Keratinocyte (primary cell): ENCODE results near the gene RAE1. TPM values are rescaled to one million over a fixed set of nuclear protein-coding genes. Genes with fewer than 3 reads are reported as not detected.

ENCODE experiments used
- DNase-seq: peaks from one replicate; pipeline ENCODE4 v3.0.0-alpha.2; 2011; ENCODE audit warnings: low read depth, missing footprints, low spot score
- FAIRE-seq: peaks from 2 replicates; lab custom pipeline; 2011; peaks lifted over from hg19 to GRCh38; lab: Jason Lieb, UNC
- H2AFZ ChIP-seq: 2 replicates; pipeline ENCODE4 v1.6.0; 2012; ENCODE audit warnings: low read length, control low read depth, inconsistent platforms; ENCODE audit not compliant: control insufficient read depth
- H3K27ac ChIP-seq: 2 replicates; pipeline ENCODE4 v1.5.1; 2011; ENCODE audit warnings: low read length; ENCODE audit not compliant: control insufficient read depth, insufficient read depth
- H3K27me3 ChIP-seq: 3 replicates; pipeline ENCODE4 v1.6.0; 2011; ENCODE audit warnings: low read length; ENCODE audit not compliant: control insufficient read depth, insufficient read depth; ENCODE audit errors: extremely low read depth
- H3K36me3 ChIP-seq, 2 experiments: 2 replicates in 1 of 2; 3 replicates in 1 of 2; pipeline ENCODE4 v1.5.1; 2011; ENCODE audit warnings: low read length in 2 of 2, mild to moderate bottlenecking in 1 of 2; ENCODE audit not compliant: control insufficient read depth in 2 of 2, insufficient read depth in 2 of 2; ENCODE audit errors: extremely low read depth in 1 of 2
- H3K4me1 ChIP-seq: 3 replicates; pipeline ENCODE4 v1.5.1; 2011; ENCODE audit warnings: low read length; ENCODE audit not compliant: control insufficient read depth, insufficient read depth; ENCODE audit errors: extremely low read depth
- H3K4me2 ChIP-seq: 3 replicates; pipeline ENCODE4 v1.6.0; 2011; ENCODE audit warnings: low read depth, low read length; ENCODE audit not compliant: control insufficient read depth, insufficient read depth; ENCODE audit errors: extremely low read depth
- H3K4me3 ChIP-seq, 3 experiments: fragments of 200-600 bp in 1 of 3; sonication (generic) in 1 of 3; 2 replicates in 2 of 3; 3 replicates in 1 of 3; pipeline ENCODE4 v1.5.1; 2011 to 2016; ENCODE audit warnings: low read length in 3 of 3, mild to moderate bottlenecking in 3 of 3, control low read depth in 2 of 3, inconsistent platforms in 1 of 3, low read depth in 1 of 3, mixed read lengths in 1 of 3, mixed run types in 1 of 3, moderate library complexity in 1 of 3; ENCODE audit not compliant: control insufficient read depth in 2 of 3, insufficient read depth in 2 of 3; ENCODE audit errors: extremely low read depth in 1 of 3
- H3K79me2 ChIP-seq: 2 replicates; pipeline ENCODE4 v1.6.0; 2012; ENCODE audit warnings: low read length; ENCODE audit not compliant: control insufficient read depth, insufficient read depth
- H3K9ac ChIP-seq: 3 replicates; pipeline ENCODE4 v1.6.0; 2011; ENCODE audit warnings: low read length; ENCODE audit not compliant: control insufficient read depth, insufficient read depth; ENCODE audit errors: extremely low read depth
- H3K9me1 ChIP-seq: 3 replicates; pipeline ENCODE4 v1.6.0; 2011; ENCODE audit warnings: low read length; ENCODE audit not compliant: control insufficient read depth, insufficient read depth; ENCODE audit errors: extremely low read depth
- H3K9me3 ChIP-seq: 2 replicates; pipeline ENCODE4 v1.5.1; 2012; ENCODE audit warnings: low read depth, low read length; ENCODE audit not compliant: control insufficient read depth
- H4K20me1 ChIP-seq: 3 replicates; pipeline ENCODE4 v1.6.0; 2011; ENCODE audit warnings: low read length; ENCODE audit not compliant: control insufficient read depth, insufficient read depth; ENCODE audit errors: extremely low read depth
- CTCF ChIP-seq, 3 experiments: IDR thresholded peaks in 1 of 3; conservative IDR thresholded peaks in 1 of 3; optimal IDR thresholded peaks in 1 of 3; 2 replicates in 2 of 3; 3 replicates in 1 of 3; pipeline versions ENCODE3 to v1.5.1; 2011; ENCODE audit warnings: low read length in 3 of 3, mild to moderate bottlenecking in 3 of 3, moderate library complexity in 2 of 3, control low read depth in 1 of 3, inconsistent platforms in 1 of 3; ENCODE audit not compliant: insufficient read depth in 2 of 3; ENCODE audit errors: extremely low read depth in 1 of 3
- EZH2 ChIP-seq: IDR thresholded peaks from one replicate; pipeline ENCODE4 v1.6.1; 2012; ENCODE audit warnings: inconsistent platforms, mild to moderate bottlenecking, low read length, moderate library complexity
- dilution Hi-C: fragments of 300-500 bp; cut with MboI; formaldehyde crosslinking; loops from one replicate; pipeline ENCODE4 v1.7.0; 2020; ENCODE audit warnings: low sequenced_read_pairs; ENCODE audit not compliant: extremely low pct_ligation_motif_present
- polyA plus RNA-seq, 5 experiments: library from polyadenylated mRNA; depleted of rRNA in 3 of 5; stranded (reverse) in 3 of 5; stranded (forward) in 1 of 5; unstranded in 1 of 5; fragments of >200 nt; gene quantifications; 1 replicate in 1 of 5; 2 replicates in 3 of 5; 3 replicates in 1 of 5; pipeline versions ENCODE4 v1.2.1 to v1.2.3, GENCODE V29; 2011 to 2012; ENCODE audit warnings: missing spikeins in 2 of 5, low read depth in 1 of 5, low replicate concordance in 1 of 5

RAE1 gene
- polyA plus RNA-seq, 1 donor (not counting 4 experiments of a cell fraction or from before 2014, with no cell fraction given), result 32.4 TPM

- H3K4me1 ChIP-seq, result peaks cover 2% of the 10 kb centered on the region
- no peak overlapping the region for H3K27ac ChIP-seq
- no peak overlapping the region for H3K9ac ChIP-seq
- FAIRE-seq (no peak), DNase-seq (no peak)
- no peaks in the 10 kb centered on the region for H3K9me3 ChIP-seq
- no peaks in the 10 kb centered on the region for H4K20me1 ChIP-seq
- H3K4me3 ChIP-seq, result no peak overlapping the region
- no peaks in the 10 kb centered on the region for H3K9me1 ChIP-seq
- TF ChIP-seq EZH2, result no peak
- no peak for TF ChIP-seq CTCF (optimal IDR thresholded peaks at IDR 0.05 in 1 of 3, IDR thresholded peaks at IDR 0.05 in 1 of 3, conservative IDR thresholded peaks at IDR 0.05 in 1 of 3; ENCODE audit: extremely low read depth in 1 of 3, insufficient read depth in 2 of 3, low read length in 3 of 3)
- no peaks in the 10 kb centered on the region for H3K79me2 ChIP-seq
- no peak overlapping the region for H3K4me2 ChIP-seq
- H3K36me3 ChIP-seq, result no peaks in the 10 kb centered on the region
- peaks cover 29% of the 10 kb centered on the region for H3K27me3 ChIP-seq
- H2AFZ ChIP-seq, result no peak overlapping the region
- dilution Hi-C loops, result no loop called here
Observed at GRCh38 chr20:57316795-57317201, 34.3 kb upstream of the RAE1 start.

- peaks cover 26% of the 10 kb centered on the region for H3K27me3 ChIP-seq
- peaks cover 2% of the 10 kb centered on the region for H3K4me1 ChIP-seq
- no peak overlapping the region for H3K4me3 ChIP-seq
- no peak overlapping the region for H2AFZ ChIP-seq
- H3K79me2 ChIP-seq, result no peaks in the 10 kb centered on the region
- no peak overlapping the region for H3K27ac ChIP-seq
- H3K4me2 ChIP-seq, result no peak overlapping the region
- H4K20me1 ChIP-seq, result no peaks in the 10 kb centered on the region
- no peaks in the 10 kb centered on the region for H3K36me3 ChIP-seq
- no peaks in the 10 kb centered on the region for H3K9me3 ChIP-seq
- no peak overlapping the region for H3K9ac ChIP-seq
- dilution Hi-C loops, result no loop called here
- TF ChIP-seq CTCF (optimal IDR thresholded peaks at IDR 0.05 in 1 of 3, IDR thresholded peaks at IDR 0.05 in 1 of 3, conservative IDR thresholded peaks at IDR 0.05 in 1 of 3; ENCODE audit: extremely low read depth in 1 of 3, insufficient read depth in 2 of 3, low read length in 3 of 3), result no peak
- TF ChIP-seq EZH2, result no peak
- DNase-seq (no peak), FAIRE-seq (no peak)
- no peaks in the 10 kb centered on the region for H3K9me1 ChIP-seq
Observed at GRCh38 chr20:57317316-57317788, 33.7 kb upstream of the RAE1 start.
